Left ventricle myocardium inferior (tissue), 1 donor: ENCODE measurements around the gene L3MBTL2. TPM values are rescaled to one million over a fixed set of nuclear protein-coding genes. Genes with fewer than 3 reads are reported as not detected.

Source experiments
- DNase-seq: peaks from one replicate; pipeline ENCODE4 v3.0.0-alpha.2; 2020
- H3K27ac ChIP-seq: fragments of 200-600 bp; replicated peaks from 2 replicates; pipeline ENCODE4 v1.8.0; 2021
- H3K27me3 ChIP-seq: fragments of 200-600 bp; 2 replicates; pipeline ENCODE4 v1.8.0; 2021; ENCODE audit warnings: low read depth
- H3K36me3 ChIP-seq: fragments of 200-600 bp; 2 replicates; pipeline ENCODE4 v1.8.0; 2021
- H3K4me1 ChIP-seq: fragments of 200-600 bp; 2 replicates; pipeline ENCODE4 v1.8.0; 2021
- H3K4me3 ChIP-seq: fragments of 200-600 bp; 2 replicates; pipeline ENCODE4 v1.8.0; 2021; ENCODE audit warnings: mild to moderate bottlenecking, moderate library complexity
- H3K9me3 ChIP-seq: fragments of 200-600 bp; replicated peaks from 2 replicates; pipeline ENCODE4 v1.8.0; 2021
- CTCF ChIP-seq: fragments of 200-600 bp; IDR thresholded peaks from 2 replicates; pipeline ENCODE4 v1.8.0; 2021; ENCODE audit warnings: antibody characterized with exemption, mild to moderate bottlenecking, borderline replicate concordance
- intact Hi-C: fragments of 100-400 bp; cut with micrococcal nuclease; formaldehyde crosslinking; loops from one replicate; pipeline ENCODE4 v1.11.0; 2022
- total RNA-seq: library from RNA; stranded (reverse); fragmentation: NEBNext Ultra II Directional; extraction: Animal tissue kit (Norgen Biotek cat#: 25700); gene quantifications from one replicate; pipeline ENCODE4 v1.2.1, GENCODE V29; 2021
- donor health status: DM: no; HTN: yes; CAD: no; lungs with severe emphysema.

L3MBTL2 gene
- total RNA-seq, 1 donor from 2014 or later, result 15.2 TPM

GRCh38 chr22:41245917-41246499 is 40.9 kb downstream of the L3MBTL2 start:
- no peak for DNase-seq
- TF ChIP-seq CTCF, result no peak
- no peaks in the 10 kb centered on the region for H3K9me3 ChIP-seq
- peaks cover 43% of the 10 kb centered on the region for H3K36me3 ChIP-seq
- no peak overlapping the region for H3K27ac ChIP-seq
- intact Hi-C loops, result no loop called here
- no peak overlapping the region for H3K4me3 ChIP-seq
- peaks cover 31% of the 10 kb centered on the region for H3K4me1 ChIP-seq
- no peaks in the 10 kb centered on the region for H3K27me3 ChIP-seq

GRCh38 chr22:41247703-41248102 is 42.6 kb downstream of the L3MBTL2 start:
- DNase-seq, result peak; percentile 67

GRCh38 chr22:41248314-41248713 is 43.2 kb downstream of the L3MBTL2 start:
- Histone ChIP-seq H3K9me3 (no peaks in the 10 kb centered on the region), H3K27me3 (no peaks in the 10 kb centered on the region), H3K36me3 (peaks cover 66% of the 10 kb centered on the region), H3K4me1 (peaks cover 25% of the 10 kb centered on the region), H3K4me3 (no peak overlapping the region), H3K27ac (peak overlapping the region; percentile 85)
- TF ChIP-seq CTCF, result no peak
- intact Hi-C loops, result no loop called here
- DNase-seq, result no peak

More at GRCh38 chr22:41247703-41248102, 42.6 kb downstream of the L3MBTL2 start:
- TF ChIP-seq CTCF, result no peak
- intact Hi-C loops, result no loop called here
- peak overlapping the region; percentile 85 for H3K27ac ChIP-seq
- no peaks in the 10 kb centered on the region for H3K27me3 ChIP-seq
- H3K9me3 ChIP-seq, result no peaks in the 10 kb centered on the region
- H3K4me1 ChIP-seq, result peaks cover 31% of the 10 kb centered on the region
- peaks cover 60% of the 10 kb centered on the region for H3K36me3 ChIP-seq
- H3K4me3 ChIP-seq, result no peak overlapping the region

- H3K9me3 ChIP-seq, result no peaks in the 10 kb centered on the region
- no peaks in the 10 kb centered on the region for H3K27me3 ChIP-seq
- H3K27ac ChIP-seq, result peak overlapping the region; percentile 85
- H3K4me3 ChIP-seq, result no peak overlapping the region
- peaks cover 21% of the 10 kb centered on the region for H3K4me1 ChIP-seq
- peaks cover 70% of the 10 kb centered on the region for H3K36me3 ChIP-seq
- intact Hi-C loops, result no loop called here
- TF ChIP-seq CTCF, result no peak
- no peak for DNase-seq
These were observed 43.6 kb downstream of the L3MBTL2 start for GRCh38 chr22:41248758-41249157.

- peaks cover 77% of the 10 kb centered on the region for H3K36me3 ChIP-seq
- intact Hi-C loops, result no loop called here
- peaks cover 21% of the 10 kb centered on the region for H3K4me1 ChIP-seq
- no peaks in the 10 kb centered on the region for H3K9me3 ChIP-seq
- H3K27me3 ChIP-seq, result no peaks in the 10 kb centered on the region
- H3K4me3 ChIP-seq, result no peak overlapping the region
- DNase-seq, result no peak
- TF ChIP-seq CTCF, result no peak
- H3K27ac ChIP-seq, result peak overlapping the region; percentile 85
These were observed 44.3 kb downstream of the L3MBTL2 start for GRCh38 chr22:41249442-41249841.
